GM10847 (cell line): ENCODE data around the gene CARMIL1.

Experiments used
- POLR2A ChIP-seq: IDR thresholded peaks from 2 replicates; pipeline ENCODE4 v1.6.1; 2011; ENCODE audit not compliant: insufficient read length; ENCODE audit errors: extremely low read depth

The CARMIL1 gene

DNA sequence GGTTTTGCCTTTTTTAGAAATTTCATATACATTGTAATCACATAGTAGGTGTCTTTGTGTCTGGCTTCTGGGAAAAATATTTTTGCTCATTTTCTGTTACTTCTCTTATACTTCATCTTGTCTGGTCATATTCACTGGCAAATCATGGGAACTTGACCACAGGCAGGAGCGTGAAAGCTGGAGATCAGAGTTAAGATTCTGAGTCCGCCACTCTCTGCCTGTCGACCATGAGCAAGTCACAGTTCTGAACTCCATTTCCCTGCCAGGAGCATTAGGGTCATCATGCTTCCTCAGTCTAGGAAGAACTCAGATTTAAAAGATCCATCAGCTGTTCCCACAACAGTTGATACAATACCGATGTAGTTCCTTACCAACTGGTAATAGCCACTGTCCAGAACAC is 360.5 kb downstream of the CARMIL1 start:
- no peak for TF ChIP-seq POLR2A

DNA sequence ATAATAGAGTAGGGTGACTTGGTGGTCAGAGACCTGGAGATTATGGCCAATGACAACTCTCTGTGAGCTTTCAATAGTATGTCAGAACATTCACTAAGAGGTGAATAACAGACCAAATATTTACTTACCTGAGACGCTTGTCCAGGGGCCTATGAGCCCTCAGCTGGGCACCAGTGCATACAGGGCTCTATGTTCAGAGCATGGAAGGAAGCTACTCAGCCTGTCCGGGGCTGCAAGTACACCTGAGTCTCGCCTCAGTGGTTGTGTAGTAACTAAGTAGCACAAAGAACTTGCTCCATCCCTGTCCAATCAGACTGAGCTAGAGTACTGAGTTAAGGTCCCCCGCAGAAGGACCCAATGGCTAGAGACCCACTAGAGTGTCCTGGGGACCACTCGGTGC is 361.3 kb downstream of the CARMIL1 start:
- no peak for TF ChIP-seq POLR2A

GRCh38 chr6:25640891-25641290 is 361.7 kb downstream of the CARMIL1 start:
- TF ChIP-seq POLR2A = no peak

DNA sequence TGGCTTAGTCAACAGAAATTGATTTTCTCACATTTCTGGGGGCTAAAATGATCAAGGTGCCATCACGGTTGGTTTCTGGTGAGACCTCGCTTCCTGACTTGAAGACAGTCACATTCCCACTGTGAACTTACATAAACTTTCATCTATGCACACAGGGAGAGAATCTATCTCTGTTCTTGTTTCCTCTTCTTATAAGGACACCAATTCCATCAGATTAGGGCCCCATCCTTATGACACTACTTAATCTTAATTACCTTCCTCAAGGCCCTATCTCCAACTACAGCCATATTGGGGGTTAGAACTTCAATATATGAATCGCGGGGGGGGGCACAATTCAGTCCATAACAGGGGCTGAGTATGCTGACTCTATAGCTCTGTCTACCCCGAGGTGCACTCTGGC is 362.2 kb downstream of the CARMIL1 start:
- TF ChIP-seq POLR2A = no peak

GRCh38 chr6:25641940-25642666 is 362.9 kb downstream of the CARMIL1 start:
- no peak for TF ChIP-seq POLR2A

DNA sequence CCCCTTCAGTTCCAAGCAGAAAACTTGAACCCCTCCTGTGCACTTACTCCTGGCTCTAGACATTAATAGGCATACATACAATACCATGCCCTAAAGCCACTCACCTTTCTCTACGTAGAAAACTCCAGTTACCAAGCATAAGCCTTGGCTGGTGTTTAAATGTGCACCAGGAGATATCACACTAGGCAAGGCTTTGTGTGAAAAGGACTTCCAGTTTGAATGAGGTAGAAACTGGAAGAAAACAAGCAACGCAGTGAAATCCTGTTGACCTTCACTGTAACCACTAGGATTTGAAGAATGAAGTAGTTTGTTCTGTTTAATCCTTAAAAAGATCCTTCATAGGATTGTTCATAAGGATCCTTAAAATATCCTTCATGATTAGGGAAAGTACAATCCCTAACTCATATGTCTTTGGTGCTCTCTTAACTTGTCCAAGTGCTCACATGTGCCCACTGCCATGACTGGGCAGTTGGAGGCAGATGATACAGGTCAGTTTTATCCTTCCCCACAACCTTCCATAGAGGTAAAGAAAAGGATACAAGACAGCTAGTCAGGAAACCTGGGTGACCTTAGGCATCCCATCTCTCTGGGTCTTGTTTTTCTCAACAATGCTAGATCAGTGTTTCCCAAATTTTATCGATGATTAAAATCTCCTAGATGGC is 363.6 kb downstream of the CARMIL1 start:
- no peak for TF ChIP-seq POLR2A

- no peak for TF ChIP-seq POLR2A
Measured at GRCh38 chr6:25645916-25646315, 366.7 kb downstream of the CARMIL1 start.

DNA sequence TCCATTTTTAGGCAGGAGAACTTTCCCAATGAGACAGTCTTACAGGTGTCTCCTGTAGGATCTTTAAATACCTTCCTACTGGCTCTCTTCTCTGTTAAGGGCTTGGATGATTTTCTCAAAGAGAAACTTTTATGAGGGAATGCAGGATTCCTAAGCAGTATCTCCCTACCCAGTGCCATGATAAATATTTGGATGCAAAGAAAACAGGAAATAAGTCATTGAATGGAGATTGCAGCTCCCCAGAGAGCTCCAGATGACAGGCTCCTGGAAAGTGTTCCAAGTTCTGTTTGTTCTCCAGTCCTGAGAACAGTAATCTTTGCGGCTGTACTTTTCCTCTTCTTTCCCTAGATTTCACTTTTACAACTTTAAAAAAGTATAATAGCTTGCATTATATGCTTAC is 370.4 kb downstream of the CARMIL1 start:
- TF ChIP-seq POLR2A = no peak

GRCh38 chr6:25652007-25652515 is 372.9 kb downstream of the CARMIL1 start, which contains the start of gene SCGN:
TSS of gene SCGN (plus strand) at chr6:25652215. CDS start at chr6:25652404, 189 bp downstream.
- no peak for TF ChIP-seq POLR2A

DNA sequence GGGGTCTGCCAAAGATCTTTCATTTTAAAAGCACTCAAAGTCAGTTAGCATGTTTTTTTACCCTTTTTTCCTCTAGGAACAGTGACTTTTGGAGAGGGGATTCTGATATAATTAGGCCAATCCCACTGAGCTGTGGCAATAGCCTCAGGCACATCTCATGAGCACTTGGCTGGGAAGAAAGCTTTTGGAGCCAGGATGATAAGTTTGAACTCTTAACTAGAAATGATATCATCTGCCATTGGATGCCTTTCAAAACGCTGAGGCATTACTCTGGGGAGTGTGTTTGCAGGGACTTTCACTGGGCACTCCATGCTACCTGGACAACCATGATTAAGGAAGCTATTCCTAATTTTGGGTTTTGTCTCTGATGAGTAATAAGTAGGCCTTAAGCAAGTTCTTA is 376.5 kb downstream of the CARMIL1 start:
- TF ChIP-seq POLR2A = no peak

GRCh38 chr6:25659633-25660368 is 380.6 kb downstream of the CARMIL1 start:
- no peak for TF ChIP-seq POLR2A

DNA sequence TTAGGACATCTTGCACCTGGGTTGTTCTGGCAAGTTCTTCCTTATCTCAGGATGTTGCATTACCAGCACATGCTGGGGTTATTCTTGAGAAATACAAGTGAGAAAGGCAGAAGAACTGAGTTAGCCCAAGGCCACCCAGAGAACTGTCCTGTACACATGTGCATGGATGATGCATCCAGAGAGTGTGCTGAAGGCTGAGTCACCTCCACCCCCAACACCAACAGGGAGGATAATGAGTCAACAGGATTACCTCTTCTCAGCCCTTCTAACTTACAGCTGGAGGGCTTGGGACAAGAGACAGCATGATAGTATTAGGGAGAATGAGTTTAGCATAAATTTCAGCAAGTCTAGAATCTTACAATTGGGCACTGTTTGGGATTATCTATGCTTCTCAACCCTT is 381.3 kb downstream of the CARMIL1 start:
- TF ChIP-seq POLR2A = no peak

GRCh38 chr6:25661129-25661779 is 382.1 kb downstream of the CARMIL1 start:
- no peak for TF ChIP-seq POLR2A

DNA sequence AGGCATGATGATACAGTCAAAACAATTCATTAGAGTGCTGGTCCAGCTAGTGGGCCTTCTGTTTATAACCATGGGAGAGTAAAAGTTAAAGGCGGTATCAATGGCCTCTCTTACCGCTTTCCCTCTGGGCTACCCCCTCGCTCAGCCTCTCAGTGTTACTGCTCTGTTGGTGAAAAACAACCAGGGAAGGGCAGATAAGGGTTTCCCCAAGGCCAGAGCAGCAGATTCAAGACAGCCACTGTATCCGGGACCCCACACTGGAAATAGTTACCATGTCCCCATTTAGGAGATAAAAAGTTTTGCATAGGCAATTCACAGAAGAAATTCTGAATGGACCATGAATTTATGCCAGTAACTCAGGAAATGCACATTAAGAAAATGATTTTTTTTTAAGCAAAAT is 386.3 kb downstream of the CARMIL1 start:
- TF ChIP-seq POLR2A = no peak

GRCh38 chr6:25669413-25669812 is 390.2 kb downstream of the CARMIL1 start:
- TF ChIP-seq POLR2A = no peak
